Upper lobe of left lung (tissue), 6 donors: ENCODE data around the gene IMPACT. TPM values are rescaled to one million over a fixed set of nuclear protein-coding genes. Genes with fewer than 3 reads are reported as not detected.

Experiments
- ATAC-seq, 2 donors: fragments of 200-7000 bp; cut with Tn5 transposase; one replicate each; pipeline ENCODE4 v1.9.1; 2022; ENCODE audit warnings: mild to moderate bottlenecking in 2 of 2, moderate library complexity in 2 of 2; ENCODE audit not compliant: low FRiP score in 2 of 2
- DNase-seq, 2 donors: peaks; one replicate each; pipeline ENCODE4 v3.0.0-alpha.2; 2019 to 2020
- H3K27ac ChIP-seq, 4 donors: fragments of 200-600 bp; sonication (generic); one replicate each; pipeline ENCODE4 v1.5.1; 2016 to 2019
- H3K27me3 ChIP-seq, 4 donors: fragments of 200-600 bp; sonication (generic); one replicate each; pipeline ENCODE4 v1.5.1; 2017 to 2019
- H3K36me3 ChIP-seq, 4 donors: fragments of 200-600 bp; sonication (generic); one replicate each; pipeline ENCODE4 v1.5.1; 2016 to 2019
- H3K4me1 ChIP-seq, 4 donors: fragments of 200-600 bp; sonication (generic); one replicate each; pipeline ENCODE4 v1.5.1; 2018 to 2019
- H3K4me3 ChIP-seq, 4 donors: fragments of 200-600 bp; sonication (generic); one replicate each; pipeline ENCODE4 v1.5.1; 2017 to 2019; ENCODE audit warnings: mild to moderate bottlenecking in 2 of 4, moderate library complexity in 1 of 4
- H3K9me3 ChIP-seq, 4 donors: fragments of 200-600 bp; sonication (generic); one replicate each; pipeline ENCODE4 v1.5.1; 2018 to 2019
- CTCF ChIP-seq, 6 experiments: fragments of 450-650 bp in 4 of 6; fragments of 200-600 bp in 2 of 6; sonication (generic) in 2 of 6; IDR thresholded peaks; one replicate each; pipeline ENCODE4 v1.5.1; 2016 to 2019; ENCODE audit warnings: antibody characterized with exemption in 6 of 6
- EP300 ChIP-seq, 4 donors: sonication (generic); formaldehyde crosslinking; IDR thresholded peaks; one replicate each; pipeline ENCODE4 v1.5.1; 2017; ENCODE audit warnings: antibody characterized with exemption in 4 of 4, control low read depth in 2 of 4
- POLR2A ChIP-seq, 4 donors: fragments of 450-650 bp; IDR thresholded peaks; one replicate each; pipeline ENCODE4 v1.5.1; 2016 to 2017; ENCODE audit warnings: antibody characterized with exemption in 4 of 4, mild to moderate bottlenecking in 2 of 4
- POLR2AphosphoS5 ChIP-seq, 2 donors: sonication (generic); formaldehyde crosslinking; IDR thresholded peaks; one replicate each; pipeline ENCODE4 v1.5.1; 2017; ENCODE audit warnings: antibody characterized with exemption in 2 of 2
- WGBS, 2 donors: methylation state at CpG; one replicate each; pipeline ENCODE4 v1.1.5; 2017 to 2018; 5-methylcytosine and 5-hydroxymethylcytosine counted together
- total RNA-seq, 6 donors: library from RNA; depleted of rRNA in 4 of 6; stranded (reverse); fragments of >200 nt in 4 of 6; gene quantifications; one replicate each; pipeline versions ENCODE4 v1.1.0 to v1.2.1, GENCODE V29; 2016 to 2021
- donor health status: DM: no; HTN: no; CAD: no; lungs with moderate emphysema.
- donor health status: DM: no; HTN: yes; CAD: no; lungs with severe emphysema.

The IMPACT gene
- total RNA-seq, 6 donors from 2014 or later = 4.6 to 40.8 (median 18.2) TPM

GRCh38 chr18:24443870-24444269 lies 17.4 kb downstream of the IMPACT start:
- H3K36me3 ChIP-seq = peaks cover 3 to 88% (median 16%) of the 10 kb centered on the region in 4 donors
- H3K4me3 ChIP-seq = no peak overlapping the region
- no peaks in the 10 kb centered on the region for H3K27me3 ChIP-seq
- DNase-seq (no peak), ATAC-seq (no peak)
- WGBS, 2 donors = 64 to 70% methylated on average over 2 of the region's 2 CpGs
- no peaks in the 10 kb centered on the region for H3K4me1 ChIP-seq
- H3K9me3 ChIP-seq = no peaks in the 10 kb centered on the region
- H3K27ac ChIP-seq = no peak overlapping the region
- TF ChIP-seq EP300 (IDR thresholded peaks at IDR 0.05) (no peak), CTCF (IDR thresholded peaks at IDR 0.05) (no peak), POLR2AphosphoS5 (IDR thresholded peaks at IDR 0.05) (no peak), POLR2A (IDR thresholded peaks at IDR 0.05) (no peak)

DNA sequence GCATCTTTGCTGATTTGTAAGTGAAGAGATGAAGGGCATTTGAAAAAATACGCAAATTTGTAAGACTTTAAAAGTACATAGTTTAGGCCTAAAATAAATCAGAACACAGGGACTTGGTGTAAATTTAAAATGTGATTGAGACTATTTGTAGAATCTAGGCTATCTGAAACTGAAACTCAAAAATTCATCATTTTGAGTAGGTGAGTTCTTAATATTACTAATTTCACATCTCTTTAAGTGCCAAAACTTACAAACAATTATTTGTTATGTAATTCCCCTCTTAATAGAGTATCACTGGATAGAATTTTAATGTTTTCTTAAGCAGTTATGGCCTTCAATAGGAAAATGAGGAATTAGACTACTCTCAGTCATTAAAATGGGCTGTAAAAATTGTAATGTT lies 20.0 kb downstream of the IMPACT start:
- no peaks in the 10 kb centered on the region for H3K4me1 ChIP-seq
- no peak overlapping the region for H3K27ac ChIP-seq
- no peak for ATAC-seq
- H3K36me3 ChIP-seq = peaks cover 16 to 97% (median 31%) of the 10 kb centered on the region in 4 donors
- H3K4me3 ChIP-seq = no peak overlapping the region
- H3K27me3 ChIP-seq = no peaks in the 10 kb centered on the region
- 89 to 97% methylated on average over 1 of the region's 1 CpG for WGBS, 2 donors
- H3K9me3 ChIP-seq = no peaks in the 10 kb centered on the region
- DNase-seq = no peak
- no peak for TF ChIP-seq CTCF (IDR thresholded peaks at IDR 0.05)
- TF ChIP-seq EP300 (IDR thresholded peaks at IDR 0.05) = no peak
- no peak for TF ChIP-seq POLR2A (IDR thresholded peaks at IDR 0.05)
- TF ChIP-seq POLR2AphosphoS5 (IDR thresholded peaks at IDR 0.05) = no peak

DNA sequence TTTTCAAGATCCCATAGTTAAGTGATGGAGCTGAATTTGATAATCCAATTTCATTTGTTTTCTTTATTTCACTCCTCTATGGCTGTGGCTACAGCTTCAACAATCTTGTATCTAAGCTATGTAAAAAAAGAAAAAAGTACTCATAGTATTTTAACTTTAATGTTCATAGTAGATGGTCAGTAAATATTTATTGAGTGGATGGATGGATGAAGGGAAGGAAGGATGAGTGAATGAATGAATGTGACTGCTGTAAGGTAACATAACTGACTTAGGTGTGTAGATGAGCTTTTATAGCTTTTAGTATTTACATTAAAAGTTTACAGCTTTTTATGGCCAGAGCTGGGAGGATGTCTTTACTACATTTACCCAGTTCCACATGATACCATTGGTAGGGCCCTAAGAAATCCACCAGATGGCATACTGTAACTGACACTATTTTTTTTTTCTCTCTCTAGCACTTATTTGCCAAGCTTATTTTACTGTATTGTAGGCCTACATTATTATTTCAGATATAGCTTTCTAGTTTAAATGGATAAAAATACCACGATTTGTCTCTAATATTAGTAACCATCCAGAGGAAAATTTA lies 20.6 kb downstream of the IMPACT start:
- no peaks in the 10 kb centered on the region for H3K27me3 ChIP-seq
- DNase-seq (no peak), ATAC-seq (no peak)
- TF ChIP-seq EP300 (IDR thresholded peaks at IDR 0.05) (no peak), POLR2A (IDR thresholded peaks at IDR 0.05) (no peak), POLR2AphosphoS5 (IDR thresholded peaks at IDR 0.05) (no peak), CTCF (IDR thresholded peaks at IDR 0.05) (no peak)
- WGBS, 2 donors = 72 to 78% methylated on average over 1 of the region's 1 CpG
- H3K9me3 ChIP-seq = no peaks in the 10 kb centered on the region
- peaks cover 16 to 96% (median 31%) of the 10 kb centered on the region in 4 donors for H3K36me3 ChIP-seq
- no peaks in the 10 kb centered on the region for H3K4me1 ChIP-seq
- no peak overlapping the region for H3K4me3 ChIP-seq
- H3K27ac ChIP-seq = no peak overlapping the region

- Histone ChIP-seq H3K4me3 (no peak overlapping the region), H3K4me1 (no peaks in the 10 kb centered on the region), H3K9me3 (no peaks in the 10 kb centered on the region), H3K36me3 (peaks cover 16 to 87% (median 28%) of the 10 kb centered on the region in 4 donors), H3K27me3 (no peaks in the 10 kb centered on the region), H3K27ac (no peak overlapping the region)
- WGBS, 2 donors = 91 to 93% methylated on average over 1 of the region's 1 CpG
- no peak for DNase-seq
- TF ChIP-seq CTCF (IDR thresholded peaks at IDR 0.05) = no peak
- no peak for TF ChIP-seq EP300 (IDR thresholded peaks at IDR 0.05)
- TF ChIP-seq POLR2A (IDR thresholded peaks at IDR 0.05) = no peak
- TF ChIP-seq POLR2AphosphoS5 (IDR thresholded peaks at IDR 0.05) = no peak
- ATAC-seq = no peak
Observed at GRCh38 chr18:24447961-24448360, 21.5 kb downstream of the IMPACT start.

- Histone ChIP-seq H3K4me3 (no peak overlapping the region), H3K36me3 (peaks cover 0 to 4% (median under 1%) of the 10 kb centered on the region in 4 donors), H3K4me1 (no peaks in the 10 kb centered on the region), H3K27me3 (no peaks in the 10 kb centered on the region), H3K9me3 (no peaks in the 10 kb centered on the region), H3K27ac (no peak overlapping the region)
- DNase-seq (no peak), ATAC-seq (no peak)
- TF ChIP-seq POLR2A (IDR thresholded peaks at IDR 0.05) (no peak), POLR2AphosphoS5 (IDR thresholded peaks at IDR 0.05) (no peak), EP300 (IDR thresholded peaks at IDR 0.05) (no peak), CTCF (IDR thresholded peaks at IDR 0.05) (no peak)
- WGBS, 2 donors = 92% methylated on average over 4 of the region's 4 CpGs
Observed at GRCh38 chr18:24456549-24456948, 30.1 kb downstream of the IMPACT start.
